IMR-90 (cell line): ENCODE data around the gene SARDH.

Experiments used
- POLR2A ChIP-seq: IDR thresholded peaks from 2 replicates; pipeline ENCODE4 v1.6.1; 2012; ENCODE audit warnings: mild to moderate bottlenecking, low read depth, low read length
- TF ChIP-seq, protein P1 (sequence below): conservative IDR thresholded peaks from 2 replicates; pipeline ENCODE4 v1.5.1; 2012; ENCODE audit warnings: mild to moderate bottlenecking, low read depth, low read length, improper control_type of control experiment

- no peak for TF ChIP-seq POLR2A
- TF ChIP-seq, protein P1, sequence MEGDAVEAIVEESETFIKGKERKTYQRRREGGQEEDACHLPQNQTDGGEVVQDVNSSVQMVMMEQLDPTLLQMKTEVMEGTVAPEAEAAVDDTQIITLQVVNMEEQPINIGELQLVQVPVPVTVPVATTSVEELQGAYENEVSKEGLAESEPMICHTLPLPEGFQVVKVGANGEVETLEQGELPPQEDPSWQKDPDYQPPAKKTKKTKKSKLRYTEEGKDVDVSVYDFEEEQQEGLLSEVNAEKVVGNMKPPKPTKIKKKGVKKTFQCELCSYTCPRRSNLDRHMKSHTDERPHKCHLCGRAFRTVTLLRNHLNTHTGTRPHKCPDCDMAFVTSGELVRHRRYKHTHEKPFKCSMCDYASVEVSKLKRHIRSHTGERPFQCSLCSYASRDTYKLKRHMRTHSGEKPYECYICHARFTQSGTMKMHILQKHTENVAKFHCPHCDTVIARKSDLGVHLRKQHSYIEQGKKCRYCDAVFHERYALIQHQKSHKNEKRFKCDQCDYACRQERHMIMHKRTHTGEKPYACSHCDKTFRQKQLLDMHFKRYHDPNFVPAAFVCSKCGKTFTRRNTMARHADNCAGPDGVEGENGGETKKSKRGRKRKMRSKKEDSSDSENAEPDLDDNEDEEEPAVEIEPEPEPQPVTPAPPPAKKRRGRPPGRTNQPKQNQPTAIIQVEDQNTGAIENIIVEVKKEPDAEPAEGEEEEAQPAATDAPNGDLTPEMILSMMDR: no peak
Observed at GRCh38 chr9:133679466-133680061, 58.6 kb downstream of the SARDH start.
